Pulmonary artery endothelial cell (primary cell): ENCODE results near the gene PPFIA3. TPM values are rescaled to one million over a fixed set of nuclear protein-coding genes. Genes with fewer than 3 reads are reported as not detected.
A peak's percentile ranks its signal among the peaks of the same experiment; 100 is the strongest.

Experiments
- DNase-seq: peaks from one replicate; pipeline ENCODE4 v3.0.0-alpha.2; 2011; ENCODE audit warnings: low read depth, low spot score
- total RNA-seq: library from RNA; depleted of rRNA; stranded (reverse); fragments of >200 nt; gene quantifications from 2 replicates; pipeline ENCODE4 v1.2.3, GENCODE V29; 2014

The PPFIA3 gene
- total RNA-seq, 1 donor from 2014 or later = 3.0 TPM

- DNase-seq = no peak
Observed at GRCh38 chr19:49148784-49149651, 29.7 kb downstream of the PPFIA3 start.

- peak; percentile 61 for DNase-seq
Observed at GRCh38 chr19:49149652-49150105, 30.3 kb downstream of the PPFIA3 start.

GRCh38 chr19:49150106-49150943, 31.0 kb downstream of the PPFIA3 start:
- DNase-seq = no peak

- no peak for DNase-seq
Observed at GRCh38 chr19:49150944-49151243, 31.6 kb downstream of the PPFIA3 start.

- no peak for DNase-seq
Observed at GRCh38 chr19:49151267-49152118, 32.1 kb downstream of the PPFIA3 start.

- no peak for DNase-seq
Observed at GRCh38 chr19:49152119-49152550, 32.8 kb downstream of the PPFIA3 start.

- no peak for DNase-seq
Observed at GRCh38 chr19:49153167-49153809, 33.9 kb downstream of the PPFIA3 start.

GRCh38 chr19:49154279-49154678, 34.9 kb downstream of the PPFIA3 start:
- no peak for DNase-seq

- DNase-seq = no peak
Observed at GRCh38 chr19:49155005-49155819, 35.9 kb downstream of the PPFIA3 start, which contains the start of gene HRC. Gene HRC (minus strand): TSS chr19:49155396. CDS start chr19:49155237, 159 bp downstream.

- no peak for DNase-seq
Observed at GRCh38 chr19:49155820-49156346, 36.5 kb downstream of the PPFIA3 start.

- DNase-seq = no peak
Observed at GRCh38 chr19:49157445-49158224, 38.3 kb downstream of the PPFIA3 start, which contains the start of gene TRPM4. Gene TRPM4 (plus strand): TSS chr19:49157792. CDS start chr19:49157867, 75 bp downstream.

- DNase-seq = no peak
Observed at GRCh38 chr19:49160450-49161189, 41.3 kb downstream of the PPFIA3 start.

GRCh38 chr19:49161987-49162386, 42.6 kb downstream of the PPFIA3 start:
- no peak for DNase-seq

GRCh38 chr19:49165111-49165750, 45.9 kb downstream of the PPFIA3 start:
- no peak for DNase-seq

- no peak for DNase-seq
Observed at GRCh38 chr19:49165865-49166301, 46.5 kb downstream of the PPFIA3 start.

- DNase-seq = no peak
Observed at GRCh38 chr19:49167857-49168409, 48.6 kb downstream of the PPFIA3 start.

- DNase-seq = no peak
Observed at GRCh38 chr19:49168421-49168820, 49.1 kb downstream of the PPFIA3 start.
